Upper lobe of right lung (tissue), 1 donor: ENCODE data around the gene CEP112. TPM values are rescaled to one million over a fixed set of nuclear protein-coding genes. Genes with fewer than 3 reads are reported as not detected.

Experiments
- ATAC-seq: fragments of 200-7000 bp; cut with Tn5 transposase; one replicate; pipeline ENCODE4 v1.9.1; 2020; ENCODE audit warnings: mild to moderate bottlenecking, moderate library complexity
- DNase-seq: peaks from one replicate; pipeline ENCODE4 v3.0.0-alpha.2; 2020
- H3K27ac ChIP-seq: fragments of 200-600 bp; one replicate; pipeline ENCODE4 v1.8.0; 2022
- H3K27me3 ChIP-seq: fragments of 200-600 bp; one replicate; pipeline ENCODE4 v1.8.0; 2022; ENCODE audit warnings: mild to moderate bottlenecking
- H3K36me3 ChIP-seq: fragments of 200-600 bp; one replicate; pipeline ENCODE4 v1.8.0; 2022
- H3K4me1 ChIP-seq: fragments of 200-600 bp; one replicate; pipeline ENCODE4 v1.8.0; 2022
- H3K4me3 ChIP-seq: fragments of 200-600 bp; one replicate; pipeline ENCODE4 v1.8.0; 2022; ENCODE audit warnings: mild to moderate bottlenecking
- H3K9me3 ChIP-seq: fragments of 200-600 bp; one replicate; pipeline ENCODE4 v1.8.0; 2022
- intact Hi-C: fragments of 100-400 bp; cut with DNase I; formaldehyde crosslinking; loops from one replicate; pipeline ENCODE4 v1.11.0; 2022
- total RNA-seq: library from RNA; stranded (reverse); fragmentation: NEBNext Ultra II Directional; extraction: Animal tissue kit (Norgen Biotek cat#: 25700); gene quantifications from one replicate; pipeline ENCODE4 v1.2.1, GENCODE V29; 2021
- TF ChIP-seq, protein P1 (sequence below): fragments of 200-600 bp; IDR thresholded peaks from one replicate; pipeline ENCODE4 v1.8.0; 2022; ENCODE audit warnings: antibody characterized with exemption
- donor health status: DM: no; HTN: yes; CAD: no; lungs with severe emphysema.

Gene CEP112
- total RNA-seq, 1 donor from 2014 or later = 32.9 TPM

GRCh38 chr17:66233023-66233753 is 41.3 kb upstream of the CEP112 start:
- Histone ChIP-seq H3K4me3 (no peak overlapping the region), H3K36me3 (no peaks in the 10 kb centered on the region), H3K27ac (no peak overlapping the region), H3K4me1 (no peaks in the 10 kb centered on the region), H3K9me3 (no peaks in the 10 kb centered on the region), H3K27me3 (no peaks in the 10 kb centered on the region)
- DNase-seq = no peak
- TF ChIP-seq, protein P1, sequence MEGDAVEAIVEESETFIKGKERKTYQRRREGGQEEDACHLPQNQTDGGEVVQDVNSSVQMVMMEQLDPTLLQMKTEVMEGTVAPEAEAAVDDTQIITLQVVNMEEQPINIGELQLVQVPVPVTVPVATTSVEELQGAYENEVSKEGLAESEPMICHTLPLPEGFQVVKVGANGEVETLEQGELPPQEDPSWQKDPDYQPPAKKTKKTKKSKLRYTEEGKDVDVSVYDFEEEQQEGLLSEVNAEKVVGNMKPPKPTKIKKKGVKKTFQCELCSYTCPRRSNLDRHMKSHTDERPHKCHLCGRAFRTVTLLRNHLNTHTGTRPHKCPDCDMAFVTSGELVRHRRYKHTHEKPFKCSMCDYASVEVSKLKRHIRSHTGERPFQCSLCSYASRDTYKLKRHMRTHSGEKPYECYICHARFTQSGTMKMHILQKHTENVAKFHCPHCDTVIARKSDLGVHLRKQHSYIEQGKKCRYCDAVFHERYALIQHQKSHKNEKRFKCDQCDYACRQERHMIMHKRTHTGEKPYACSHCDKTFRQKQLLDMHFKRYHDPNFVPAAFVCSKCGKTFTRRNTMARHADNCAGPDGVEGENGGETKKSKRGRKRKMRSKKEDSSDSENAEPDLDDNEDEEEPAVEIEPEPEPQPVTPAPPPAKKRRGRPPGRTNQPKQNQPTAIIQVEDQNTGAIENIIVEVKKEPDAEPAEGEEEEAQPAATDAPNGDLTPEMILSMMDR = no peak
- no peak for ATAC-seq
- intact Hi-C loops = no loop called here

DNA sequence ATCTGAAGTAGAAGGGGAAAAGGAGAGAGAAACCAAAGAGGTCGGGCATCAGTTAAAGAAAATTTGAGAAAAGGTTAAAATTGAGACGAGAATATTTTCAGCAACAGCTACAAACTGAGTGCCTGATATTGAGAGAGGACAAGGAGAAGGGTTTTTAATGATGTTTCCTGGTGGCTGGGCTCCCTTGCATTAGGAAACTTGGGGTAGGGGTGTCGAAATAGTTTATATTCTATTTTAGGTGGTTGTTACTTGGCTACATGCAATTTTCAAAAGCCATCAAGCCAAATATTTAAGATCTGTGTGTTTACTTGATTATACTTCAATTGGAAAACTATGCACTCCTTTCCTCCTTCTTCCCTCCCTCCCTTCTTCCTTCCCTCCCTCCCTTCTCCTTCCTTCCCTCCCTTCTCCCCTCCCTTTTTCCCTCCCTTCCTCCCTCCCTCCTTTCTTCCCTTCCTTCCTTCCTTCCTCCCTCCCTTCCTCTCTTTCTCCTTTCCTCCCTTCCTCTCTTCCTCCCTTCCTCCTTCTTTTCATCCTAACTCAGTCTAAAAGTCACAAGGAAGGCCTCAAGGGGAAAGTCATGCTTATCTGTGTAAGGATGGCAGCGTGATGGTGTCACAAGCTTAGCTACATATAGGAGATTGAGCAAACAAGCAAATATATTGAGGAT is 39.1 kb upstream of the CEP112 start:
- Histone ChIP-seq H3K36me3 (no peaks in the 10 kb centered on the region), H3K27ac (peak overlapping the region; percentile 49), H3K4me1 (no peaks in the 10 kb centered on the region), H3K27me3 (no peaks in the 10 kb centered on the region), H3K9me3 (no peaks in the 10 kb centered on the region), H3K4me3 (no peak overlapping the region)
- ATAC-seq = peak; percentile 41
- intact Hi-C loops = no loop called here
- TF ChIP-seq, protein P1 = no peak
- no peak for DNase-seq

DNA sequence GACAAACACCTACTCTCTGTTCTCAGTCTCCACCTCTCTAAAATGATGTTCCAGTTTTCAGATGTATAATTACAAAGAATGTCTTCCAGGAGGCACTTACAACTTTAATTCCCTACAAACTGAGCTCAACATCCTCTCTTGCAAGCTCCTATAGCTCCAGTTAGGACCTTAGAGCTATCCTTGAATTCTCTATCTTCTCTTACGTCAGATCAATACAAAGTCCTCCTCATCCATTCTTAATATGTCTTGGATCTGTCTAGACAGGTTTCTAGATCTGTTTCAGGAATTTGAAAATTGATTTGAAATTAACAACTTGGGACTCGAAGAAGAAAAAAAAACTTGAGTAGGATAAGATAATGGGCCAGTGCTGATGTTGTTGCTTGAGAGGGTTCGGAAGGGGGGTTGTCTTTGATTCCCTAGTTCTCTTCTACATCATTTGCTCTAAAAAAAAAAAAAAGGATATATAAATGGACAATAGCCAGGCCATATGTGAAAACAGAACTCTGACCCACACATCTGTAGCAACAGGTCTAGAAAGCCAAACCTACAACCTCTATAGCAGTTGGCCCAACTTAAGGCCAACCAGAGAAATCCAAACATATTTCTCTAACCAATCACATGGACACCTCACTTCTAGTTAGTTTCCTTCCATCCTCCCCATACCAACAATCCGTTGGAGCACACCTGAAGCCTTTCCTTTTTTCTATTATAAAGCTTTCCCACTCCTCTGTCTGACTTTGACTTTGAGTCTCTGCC is 38.0 kb upstream of the CEP112 start:
- no peaks in the 10 kb centered on the region for H3K4me1 ChIP-seq
- H3K36me3 ChIP-seq = no peaks in the 10 kb centered on the region
- no peak overlapping the region for H3K4me3 ChIP-seq
- no peak for DNase-seq
- intact Hi-C loops = no loop called here
- no peaks in the 10 kb centered on the region for H3K27me3 ChIP-seq
- H3K27ac ChIP-seq = peak overlapping the region; percentile 49
- ATAC-seq = no peak
- no peaks in the 10 kb centered on the region for H3K9me3 ChIP-seq
- TF ChIP-seq, protein P1 = no peak

- no peak for ATAC-seq
Measured at GRCh38 chr17:66228887-66229782, 37.2 kb upstream of the CEP112 start, which contains the start of gene APOH. APOH (minus strand) TSS chr17:66229415; CDS start chr17:66229379, 36 bp downstream.

More at GRCh38 chr17:66228887-66229782, 37.2 kb upstream of the CEP112 start, which contains the start of gene APOH:
- no peaks in the 10 kb centered on the region for H3K27me3 ChIP-seq
- H3K36me3 ChIP-seq = no peaks in the 10 kb centered on the region
- no peak within 1 kb of the TSS for H3K4me3 ChIP-seq
- H3K4me1 ChIP-seq = no peaks in the 10 kb centered on the region
- H3K9me3 ChIP-seq = no peaks in the 10 kb centered on the region
- intact Hi-C loops = no loop called here
- H3K27ac ChIP-seq = peak within 1 kb of the TSS; percentile 49
- TF ChIP-seq, protein P1 = no peak
- DNase-seq = no peak
